Measurements from ENCODE around the gene WDPCP.

GRCh38 chr2:63073994-63074393 lies 514.3 kb downstream of the WDPCP start:
- TF ChIP-seq CTCF (IDR thresholded peaks at IDR 0.05): no peak
- TF ChIP-seq REST (IDR thresholded peaks at IDR 0.05; ENCODE audit: insufficient read depth in 1 of 2, low read depth in 2 of 2, low read length in 1 of 2): no peak
- no peak for TF ChIP-seq SIN3A (IDR thresholded peaks at IDR 0.05; ENCODE audit: borderline replicate concordance, insufficient read depth, low read depth, low read length)
